Progenitor cell of endocrine pancreas (in vitro differentiated cells): ENCODE data around the gene EVI2B. TPM values are rescaled to one million over a fixed set of nuclear protein-coding genes. Genes with fewer than 3 reads are reported as not detected.
"Not testable (repeated sequence)": the region's sequence is repeated elsewhere in the genome, so short reads cannot be mapped to it uniquely, and the experiment has no call there.

Experiments used
- DNase-seq: peaks from one replicate; pipeline ENCODE4 v3.0.0; 2021; ENCODE audit warnings: low spot score; ENCODE audit not compliant: unreplicated experiment
- H3K27ac Mint-ChIP-seq: 2 replicates; pipeline ENCODE4 v1.8.0; 2021; ENCODE audit warnings: mild to moderate bottlenecking, moderate library complexity, mixed read lengths
- H3K27me3 Mint-ChIP-seq: 2 replicates; pipeline ENCODE4 v1.8.0; 2021; ENCODE audit warnings: mixed read lengths
- H3K36me3 Mint-ChIP-seq: 2 replicates; pipeline ENCODE4 v1.8.0; 2022; ENCODE audit warnings: mixed read lengths; ENCODE audit not compliant: insufficient read depth
- H3K4me1 Mint-ChIP-seq: 2 replicates; pipeline ENCODE4 v1.8.0; 2021; ENCODE audit warnings: low read depth, mixed read lengths
- H3K4me3 Mint-ChIP-seq: 2 replicates; pipeline ENCODE4 v1.8.0; 2021; ENCODE audit warnings: low read depth, mild to moderate bottlenecking, moderate library complexity, mixed read lengths
- H3K9me3 Mint-ChIP-seq: 2 replicates; pipeline ENCODE4 v1.8.0; 2021; ENCODE audit warnings: low read depth, mixed read lengths
- total RNA-seq: library from RNA; stranded (reverse); gene quantifications from 2 replicates; pipeline ENCODE4 v1.2.1, GENCODE V29; 2021
- TF ChIP-seq, protein P1 (sequence below): fragments of 200-600 bp; sonication (generic); IDR thresholded peaks from one replicate; pipeline ENCODE4 v1.5.0; 2021; ENCODE audit warnings: antibody characterized with exemption, mild to moderate bottlenecking; ENCODE audit not compliant: unreplicated experiment

EVI2B gene
- total RNA-seq, 1 donor from 2014 or later = not detected

DNA sequence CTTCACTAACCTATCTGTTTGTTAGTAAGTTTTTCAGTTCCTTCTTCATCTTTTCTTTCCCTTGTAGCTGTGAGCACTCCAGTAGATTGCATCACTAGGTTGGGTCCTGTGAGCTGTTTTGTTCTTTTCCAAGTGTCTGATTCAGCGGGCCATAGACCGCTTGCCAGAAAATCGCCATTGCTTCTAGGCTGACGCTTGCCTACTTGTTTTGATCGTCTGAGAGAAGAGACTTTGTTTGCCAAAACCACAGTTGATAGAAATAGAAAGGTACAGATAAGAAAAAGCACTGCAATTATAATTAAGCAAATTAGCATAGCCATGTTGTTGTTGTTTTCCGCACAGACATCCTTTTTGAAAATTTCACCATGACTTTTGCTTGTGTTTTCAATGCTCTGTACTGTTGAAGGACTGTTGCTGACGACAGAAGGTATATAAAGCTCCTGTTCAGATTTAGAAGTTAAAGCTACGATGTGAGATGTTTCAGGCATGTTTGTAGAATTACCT lies 4.5 kb upstream of the EVI2B start:
- no peaks in the 10 kb centered on the region for H3K9me3 Mint-ChIP-seq
- H3K4me1 Mint-ChIP-seq = peaks cover 8% of the 10 kb centered on the region
- H3K27ac Mint-ChIP-seq = no peak overlapping the region
- peaks cover 2% of the 10 kb centered on the region for H3K36me3 Mint-ChIP-seq
- TF ChIP-seq, protein P1, sequence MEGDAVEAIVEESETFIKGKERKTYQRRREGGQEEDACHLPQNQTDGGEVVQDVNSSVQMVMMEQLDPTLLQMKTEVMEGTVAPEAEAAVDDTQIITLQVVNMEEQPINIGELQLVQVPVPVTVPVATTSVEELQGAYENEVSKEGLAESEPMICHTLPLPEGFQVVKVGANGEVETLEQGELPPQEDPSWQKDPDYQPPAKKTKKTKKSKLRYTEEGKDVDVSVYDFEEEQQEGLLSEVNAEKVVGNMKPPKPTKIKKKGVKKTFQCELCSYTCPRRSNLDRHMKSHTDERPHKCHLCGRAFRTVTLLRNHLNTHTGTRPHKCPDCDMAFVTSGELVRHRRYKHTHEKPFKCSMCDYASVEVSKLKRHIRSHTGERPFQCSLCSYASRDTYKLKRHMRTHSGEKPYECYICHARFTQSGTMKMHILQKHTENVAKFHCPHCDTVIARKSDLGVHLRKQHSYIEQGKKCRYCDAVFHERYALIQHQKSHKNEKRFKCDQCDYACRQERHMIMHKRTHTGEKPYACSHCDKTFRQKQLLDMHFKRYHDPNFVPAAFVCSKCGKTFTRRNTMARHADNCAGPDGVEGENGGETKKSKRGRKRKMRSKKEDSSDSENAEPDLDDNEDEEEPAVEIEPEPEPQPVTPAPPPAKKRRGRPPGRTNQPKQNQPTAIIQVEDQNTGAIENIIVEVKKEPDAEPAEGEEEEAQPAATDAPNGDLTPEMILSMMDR = no peak
- H3K27me3 Mint-ChIP-seq = no peaks in the 10 kb centered on the region
- no peak for DNase-seq
- no peak overlapping the region for H3K4me3 Mint-ChIP-seq

DNA sequence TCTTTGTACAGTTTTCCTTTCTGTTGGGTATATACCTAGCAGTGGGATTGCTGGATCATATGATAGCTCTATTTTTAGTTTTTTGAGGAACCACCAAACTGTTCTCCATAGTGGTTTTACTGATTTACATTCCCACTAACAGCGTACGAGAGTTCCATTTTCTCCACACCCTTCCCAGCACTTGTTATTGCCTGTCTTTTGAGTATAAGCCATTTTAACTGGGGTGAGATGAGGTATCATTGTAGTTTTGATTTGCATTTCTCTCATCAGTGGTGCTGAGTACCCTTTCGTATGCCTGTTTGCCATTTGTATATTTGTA lies 887 bp upstream of the EVI2B start:
- Mint-ChIP-seq H3K27ac (no peak overlapping the region), H3K27me3 (no peaks in the 10 kb centered on the region), H3K4me1 (peaks cover 8% of the 10 kb centered on the region), H3K36me3 (peaks cover 1% of the 10 kb centered on the region), H3K4me3 (no peak overlapping the region), H3K9me3 (no peaks in the 10 kb centered on the region)
- DNase-seq = no peak
- TF ChIP-seq, protein P1 = no peak

DNA sequence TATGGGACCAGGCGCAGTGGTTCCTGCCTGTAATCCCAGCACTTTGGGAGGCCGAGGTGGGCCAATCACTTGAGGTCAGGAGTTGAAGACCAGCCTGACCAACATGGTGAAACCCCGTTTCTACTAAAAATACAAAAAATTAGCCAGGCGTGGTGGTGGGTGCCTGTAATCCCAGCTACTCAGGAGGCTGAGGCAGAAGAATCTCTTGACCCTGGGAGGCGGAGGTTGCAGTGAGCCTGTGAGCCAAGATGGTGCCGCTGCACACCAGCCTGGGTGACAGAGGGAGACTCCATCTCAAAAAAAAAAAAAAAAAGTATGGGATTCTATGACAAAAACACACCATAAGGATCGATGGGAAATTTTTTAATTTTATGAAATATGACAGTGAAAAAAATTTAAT lies 1.6 kb downstream of the EVI2B start:
- not testable (repeated sequence) for H3K36me3 Mint-ChIP-seq, H3K9me3 Mint-ChIP-seq, H3K27me3 Mint-ChIP-seq, H3K4me1 Mint-ChIP-seq, DNase-seq, H3K4me3 Mint-ChIP-seq, H3K27ac Mint-ChIP-seq

DNA sequence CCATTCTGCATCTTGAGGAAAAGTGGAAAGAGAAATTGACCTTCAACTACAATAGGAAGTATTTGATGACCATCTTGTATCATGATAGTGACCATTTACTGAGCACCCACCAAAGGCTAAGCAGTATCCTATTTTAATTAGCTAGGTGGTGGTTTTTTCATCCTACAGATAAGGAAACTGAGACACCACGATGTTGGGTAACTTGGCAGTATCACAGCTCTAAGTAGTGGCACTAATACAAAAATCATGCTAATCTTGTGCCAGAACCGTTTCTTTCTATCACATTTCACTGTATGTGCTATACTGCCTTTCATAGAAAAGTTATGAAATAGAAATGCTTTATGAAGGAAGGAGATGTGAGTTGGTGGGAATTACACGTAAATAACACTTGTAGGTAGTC lies 2.3 kb downstream of the EVI2B start:
- H3K27ac Mint-ChIP-seq = no peak overlapping the region
- H3K27me3 Mint-ChIP-seq = no peaks in the 10 kb centered on the region
- DNase-seq = no peak
- TF ChIP-seq, protein P1 = no peak
- no peak overlapping the region for H3K4me3 Mint-ChIP-seq
- H3K4me1 Mint-ChIP-seq = peaks cover 3% of the 10 kb centered on the region
- H3K36me3 Mint-ChIP-seq = peaks cover 3% of the 10 kb centered on the region
- H3K9me3 Mint-ChIP-seq = no peaks in the 10 kb centered on the region

DNA sequence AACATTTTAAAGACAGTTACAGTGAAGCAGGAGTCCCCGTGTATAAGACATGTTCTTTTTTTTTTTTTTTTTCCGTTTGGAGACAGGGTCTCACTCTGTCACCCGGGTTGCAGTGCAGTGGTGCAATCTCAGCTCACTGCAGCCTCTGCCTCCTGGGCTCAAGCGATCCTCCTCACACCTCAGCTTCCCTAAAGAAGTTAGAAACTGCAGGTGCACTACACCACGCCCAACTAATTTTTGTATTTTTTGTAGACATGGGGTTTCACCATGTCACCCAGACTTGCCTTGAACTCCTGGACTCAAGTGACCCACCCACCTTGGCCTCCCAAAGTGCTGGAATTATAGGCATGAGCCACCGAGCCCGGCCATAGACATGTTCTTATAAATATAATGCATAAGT lies 3.0 kb downstream of the EVI2B start:
- Mint-ChIP-seq H3K4me1 (peaks cover 3% of the 10 kb centered on the region), H3K4me3 (no peak overlapping the region), H3K27me3 (no peaks in the 10 kb centered on the region), H3K27ac (no peak overlapping the region), H3K36me3 (peaks cover 3% of the 10 kb centered on the region), H3K9me3 (no peaks in the 10 kb centered on the region)
- TF ChIP-seq, protein P1 = no peak
- no peak for DNase-seq

DNA sequence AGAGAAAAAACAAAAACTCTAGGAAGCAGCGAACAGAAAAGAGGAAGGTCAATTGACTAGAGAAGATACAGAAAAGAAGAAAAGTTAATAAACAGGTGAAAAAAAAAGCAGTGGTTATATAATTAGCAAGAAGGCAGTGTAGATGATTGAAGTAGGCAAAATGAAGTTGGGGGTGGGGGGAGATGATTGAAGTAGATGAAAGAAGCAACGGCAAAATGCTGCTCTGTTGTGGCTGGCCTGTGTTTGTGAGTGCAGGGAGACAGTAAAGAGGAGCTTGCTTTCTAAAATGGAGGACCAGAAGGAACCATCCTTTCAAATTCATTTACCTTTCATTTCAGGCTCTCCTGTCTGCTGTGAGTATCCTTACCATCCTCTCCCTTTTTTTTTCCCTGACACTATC lies 3.6 kb downstream of the EVI2B start:
- no peaks in the 10 kb centered on the region for H3K9me3 Mint-ChIP-seq
- peaks cover 3% of the 10 kb centered on the region for H3K4me1 Mint-ChIP-seq
- H3K4me3 Mint-ChIP-seq = no peak overlapping the region
- no peak for DNase-seq
- TF ChIP-seq, protein P1 = no peak
- peaks cover 3% of the 10 kb centered on the region for H3K36me3 Mint-ChIP-seq
- H3K27ac Mint-ChIP-seq = no peak overlapping the region
- H3K27me3 Mint-ChIP-seq = no peaks in the 10 kb centered on the region
